Erythroblast (primary cell): ENCODE results near the gene HERC3.

Experiments
- DNase-seq, 2 experiments: peaks; one replicate each; lab custom pipeline; 2025; lab: John Stamatoyannopoulos, UW
- GATA1 ChIP-seq: IDR thresholded peaks from 2 replicates; pipeline ENCODE4 v1.6.1; 2011; ENCODE audit warnings: low read depth, mild to moderate bottlenecking, control low read depth, low read length, moderate library complexity
- POLR2A ChIP-seq: IDR thresholded peaks from 2 replicates; pipeline ENCODE4 v1.6.1; 2011; ENCODE audit warnings: mild to moderate bottlenecking, low read length

The HERC3 gene

DNA sequence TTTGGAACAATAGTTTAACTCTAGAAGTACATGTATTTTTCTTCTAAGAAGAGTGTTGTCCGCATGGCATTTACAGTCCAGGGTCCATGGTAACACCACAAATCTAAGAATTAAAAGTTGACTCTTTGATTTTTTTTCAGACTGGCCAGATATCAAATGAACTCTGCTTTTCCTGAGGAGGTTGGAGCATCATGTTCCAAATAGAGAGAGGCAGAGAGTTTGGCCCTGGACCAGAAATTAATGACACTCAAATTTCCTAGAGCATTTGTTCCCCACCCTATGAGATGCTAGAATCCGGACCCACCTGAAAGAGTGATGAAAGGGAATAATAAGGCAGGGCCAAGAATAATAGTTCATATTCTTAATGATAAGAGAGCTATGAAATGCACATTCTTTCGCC is 152.3 kb downstream of the HERC3 start:
- no peak for TF ChIP-seq POLR2A
- TF ChIP-seq GATA1 = no peak
- no peak for DNase-seq

DNA sequence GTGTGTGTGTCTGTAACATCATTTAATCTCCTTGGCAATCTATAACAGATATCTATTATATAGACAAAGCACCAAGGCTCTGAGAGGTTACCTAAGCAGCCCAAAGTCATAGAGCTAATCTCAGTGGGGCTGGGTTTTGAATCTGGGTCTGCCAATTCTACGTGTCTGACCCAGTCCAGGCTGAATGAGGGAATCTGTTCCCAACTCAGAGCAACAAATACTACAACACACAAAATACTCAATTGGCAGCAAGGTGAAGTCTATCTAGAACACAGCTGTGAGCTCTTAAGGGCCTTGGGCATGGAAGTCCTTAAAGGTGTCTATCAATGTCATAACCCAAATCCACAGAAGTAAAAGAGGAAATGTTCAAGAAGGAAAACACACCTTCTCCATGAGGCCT is 152.9 kb downstream of the HERC3 start:
- no peak for DNase-seq
- TF ChIP-seq POLR2A = no peak
- no peak for TF ChIP-seq GATA1

DNA sequence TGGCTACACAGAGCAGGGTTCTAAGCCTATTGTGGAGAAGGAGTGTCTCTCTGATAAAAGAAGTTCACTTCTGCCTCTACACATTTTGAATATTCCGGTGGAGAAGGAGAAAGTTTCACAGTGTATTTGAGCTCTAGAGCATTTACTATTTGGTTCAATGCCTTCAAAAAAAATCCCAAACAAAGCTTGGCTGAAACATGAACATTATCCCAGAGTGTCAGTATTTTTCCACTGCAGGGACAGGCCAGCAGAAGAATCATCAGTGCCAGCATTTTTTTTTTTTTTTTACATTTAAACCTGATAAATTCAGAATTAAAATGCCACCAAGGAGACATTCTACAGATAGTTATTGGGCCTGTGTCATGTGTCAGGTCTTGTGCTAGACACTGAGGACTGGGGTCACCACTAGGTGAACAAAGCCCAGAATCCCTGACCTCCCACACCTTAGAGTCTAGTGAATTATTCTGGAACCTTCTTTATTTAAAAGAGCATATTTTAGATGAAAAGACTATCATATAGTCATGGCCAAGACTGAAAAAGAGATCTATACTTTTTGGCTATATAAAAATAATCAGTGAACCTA is 153.4 kb downstream of the HERC3 start:
- DNase-seq = no peak

DNA sequence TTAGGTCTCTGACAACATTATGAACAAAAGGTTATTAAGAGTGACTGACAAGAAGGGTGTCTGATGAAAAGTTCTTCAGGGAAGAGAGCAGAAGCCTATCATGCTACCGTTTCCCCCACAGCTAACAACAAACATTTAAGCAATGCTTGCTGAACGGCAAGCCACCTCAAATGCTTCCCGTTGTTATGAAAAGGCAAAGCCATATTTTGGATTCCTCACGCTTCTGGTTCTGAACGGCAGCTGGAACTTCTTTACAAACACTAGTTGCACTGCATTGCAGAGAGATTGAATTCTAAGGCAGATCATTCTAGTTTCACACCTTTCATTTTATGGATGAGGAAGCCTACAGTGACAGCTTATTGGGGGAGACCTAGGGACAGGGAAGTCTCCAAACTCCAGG is 153.9 kb downstream of the HERC3 start:
- no peak for DNase-seq
- TF ChIP-seq POLR2A (no peak), GATA1 (no peak)

More for the DNA sequence above, 153.4 kb downstream of the HERC3 start:
- no peak for TF ChIP-seq POLR2A
- no peak for TF ChIP-seq GATA1

DNA sequence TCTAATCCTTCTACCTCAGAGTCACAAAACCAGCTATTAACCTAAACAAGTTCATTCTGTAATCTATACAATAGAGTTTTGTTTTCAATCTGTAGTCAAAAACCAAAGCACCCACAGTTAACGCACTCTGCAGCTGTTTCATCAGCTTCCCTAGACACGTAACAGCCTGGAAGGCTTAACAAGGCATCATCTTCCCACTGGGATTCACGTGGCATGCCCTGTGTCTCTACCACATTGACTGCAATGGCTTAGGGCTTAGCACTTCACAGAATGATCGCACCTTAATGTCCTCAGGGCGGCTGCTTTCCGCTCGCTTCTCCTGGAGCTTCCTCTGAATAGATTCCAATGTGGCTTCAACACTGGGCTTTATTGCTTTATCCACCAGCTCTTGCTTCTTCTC is 155.1 kb downstream of the HERC3 start:
- no peak for DNase-seq
- TF ChIP-seq POLR2A = no peak
- no peak for TF ChIP-seq GATA1

DNA sequence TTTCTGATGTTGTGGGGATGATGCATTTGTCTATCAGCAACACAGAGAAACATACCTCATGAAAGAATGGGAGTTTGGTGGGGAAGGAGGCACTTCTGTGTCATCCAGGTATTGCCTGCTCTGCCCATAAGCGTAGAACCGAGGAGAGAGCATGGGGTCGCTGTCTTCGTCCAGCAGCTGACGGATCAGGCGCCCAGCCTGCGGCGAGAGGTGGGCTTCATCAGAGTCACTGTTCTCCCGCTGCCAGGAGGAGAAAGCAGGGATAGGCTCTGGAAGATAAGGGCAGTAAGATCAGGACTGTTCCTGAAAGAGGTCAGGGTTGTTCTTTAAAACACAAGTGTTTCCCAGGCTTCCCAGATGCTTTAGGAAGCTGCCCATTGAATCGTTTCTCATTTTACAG is 158.1 kb downstream of the HERC3 start:
- no peak for DNase-seq
- no peak for TF ChIP-seq POLR2A
- TF ChIP-seq GATA1 = no peak

DNA sequence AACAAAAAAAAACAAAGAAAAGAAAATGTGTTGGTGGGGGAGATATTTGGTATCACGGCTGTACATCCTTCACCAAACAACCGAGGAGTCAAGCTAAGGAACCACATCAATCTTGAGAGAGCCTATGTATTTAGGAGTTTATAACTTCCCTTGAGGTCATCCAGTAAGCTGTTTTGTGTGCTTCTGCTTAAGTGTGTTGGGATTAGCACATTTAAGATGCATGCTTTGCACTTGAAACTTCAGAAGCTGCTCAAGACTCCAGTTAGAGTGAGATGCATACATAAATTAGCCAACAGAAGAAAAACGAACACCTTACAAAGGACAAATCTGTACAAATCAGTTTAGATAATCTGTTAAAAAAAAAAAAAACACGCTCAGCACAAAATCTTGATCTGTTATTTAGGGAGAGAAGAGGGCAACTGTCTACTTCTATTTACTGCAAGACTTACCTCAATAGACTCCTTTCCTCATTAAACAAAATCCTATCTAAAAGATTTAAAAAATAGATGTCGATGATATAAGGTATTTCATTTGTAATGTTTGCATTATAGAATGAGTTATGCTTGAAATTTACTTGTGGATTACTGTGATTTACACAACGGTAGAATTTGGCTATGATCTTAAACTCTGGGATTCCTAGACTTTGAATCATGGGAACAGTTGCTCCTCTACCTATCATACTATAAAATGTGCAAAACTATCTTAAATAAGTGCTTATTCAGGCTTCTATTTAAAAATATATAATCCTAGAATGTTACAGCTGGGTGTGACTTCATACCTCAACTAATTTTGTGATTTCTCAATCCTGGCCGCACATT is 159.2 kb downstream of the HERC3 start:
- no peak for DNase-seq
- TF ChIP-seq POLR2A (no peak), GATA1 (no peak)

DNA sequence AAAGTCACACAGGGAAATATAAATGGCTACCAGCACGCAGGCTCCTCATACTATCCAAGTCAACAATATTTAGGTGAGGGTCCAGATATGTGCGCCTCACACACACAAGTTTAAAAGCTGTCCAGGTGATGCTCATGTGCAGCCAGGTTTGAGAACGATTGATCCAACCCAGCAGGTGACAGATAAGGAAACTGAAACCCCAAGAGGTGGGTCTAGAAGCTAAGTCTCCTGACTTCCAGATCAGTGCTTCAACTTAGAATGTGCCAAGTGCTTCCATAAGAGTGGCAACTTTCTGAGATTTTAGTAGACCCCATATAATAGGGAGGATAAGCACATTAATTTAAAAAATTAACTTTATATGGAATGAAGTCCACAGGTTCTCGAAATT is 159.8 kb downstream of the HERC3 start:
- DNase-seq = no peak
- TF ChIP-seq POLR2A (no peak), GATA1 (no peak)

DNA sequence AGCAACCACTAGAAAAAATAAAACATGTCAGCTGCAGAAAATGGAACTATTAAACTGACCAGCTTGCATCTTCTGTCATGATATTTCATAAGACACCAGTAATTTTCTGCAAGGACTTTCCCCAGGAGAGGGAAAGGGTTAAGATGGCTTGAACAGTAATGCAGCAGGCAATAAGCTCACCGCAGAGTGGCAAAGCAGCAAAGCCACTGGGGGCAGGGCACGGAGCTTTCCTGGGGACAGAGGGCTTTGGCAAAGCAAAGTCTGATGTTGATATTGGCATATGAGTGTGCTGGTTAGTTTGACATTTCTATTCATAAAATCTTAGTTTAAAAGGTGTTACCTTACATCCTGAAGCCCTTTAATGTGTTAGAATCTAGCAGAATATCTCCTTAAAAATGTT is 160.5 kb downstream of the HERC3 start:
- no peak for DNase-seq

DNA sequence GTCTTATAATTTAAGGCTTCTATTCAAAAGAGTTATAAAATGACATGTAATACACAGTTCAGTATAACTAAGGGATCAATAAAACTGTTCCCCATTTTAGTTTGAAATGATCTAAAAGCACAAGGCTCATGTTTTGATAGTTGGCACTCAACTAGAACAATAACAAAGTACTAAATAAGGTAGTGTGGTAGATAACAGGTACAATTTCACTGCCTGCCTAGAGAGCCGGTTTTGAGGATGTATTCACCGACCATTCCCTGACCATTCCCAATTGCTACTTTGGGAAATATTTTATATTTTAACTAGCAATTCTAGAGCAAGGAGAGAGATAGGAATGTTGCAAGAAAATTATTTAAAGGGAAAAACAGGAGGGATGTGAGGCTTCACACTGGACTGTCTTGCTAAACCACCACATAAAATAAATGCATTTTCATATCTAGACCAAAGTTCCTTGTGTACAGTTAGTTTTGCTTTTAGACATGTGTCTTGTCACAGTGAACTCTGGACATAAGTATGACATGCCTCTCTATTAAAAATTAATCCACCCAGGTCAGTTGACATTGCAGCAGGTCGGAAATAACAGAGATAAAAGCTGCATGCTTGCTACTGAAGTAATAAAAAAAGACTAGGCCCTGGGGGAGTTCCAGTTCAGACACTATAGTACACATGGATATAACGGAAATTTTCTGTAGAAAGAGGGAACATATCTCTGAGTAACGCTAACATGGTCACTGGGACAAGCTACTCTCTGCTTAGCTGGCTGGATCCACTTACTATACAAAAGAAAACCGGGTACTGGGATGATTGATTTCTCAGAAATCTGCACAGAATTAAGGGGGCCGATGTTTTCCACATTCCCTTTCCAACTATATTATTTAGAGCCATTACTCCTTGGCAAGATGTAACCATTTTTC is 161.6 kb downstream of the HERC3 start:
- DNase-seq = no peak
- no peak for TF ChIP-seq GATA1
- no peak for TF ChIP-seq POLR2A

More for the DNA sequence above, 160.5 kb downstream of the HERC3 start:
- no peak for TF ChIP-seq GATA1
- TF ChIP-seq POLR2A = no peak

DNA sequence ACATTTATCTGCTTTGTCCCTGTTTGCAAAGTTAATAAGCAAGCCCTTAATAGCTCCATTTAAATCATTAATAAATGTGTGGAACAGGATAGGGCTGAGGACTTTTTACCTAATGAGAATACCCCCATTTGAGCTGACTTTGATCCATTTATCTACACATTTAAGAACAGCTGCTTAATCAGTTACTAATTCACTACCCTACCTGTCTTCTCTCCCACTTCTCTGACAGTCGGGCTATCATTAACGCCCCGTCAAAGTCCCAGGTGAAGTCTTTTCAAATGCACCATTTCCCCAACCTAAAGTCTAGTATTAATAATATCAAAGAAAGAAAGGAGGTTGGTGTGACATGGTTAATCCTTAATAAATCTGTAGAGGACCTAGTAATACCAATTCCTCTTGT is 162.5 kb downstream of the HERC3 start:
- no peak for DNase-seq
- TF ChIP-seq GATA1 = no peak
- no peak for TF ChIP-seq POLR2A

DNA sequence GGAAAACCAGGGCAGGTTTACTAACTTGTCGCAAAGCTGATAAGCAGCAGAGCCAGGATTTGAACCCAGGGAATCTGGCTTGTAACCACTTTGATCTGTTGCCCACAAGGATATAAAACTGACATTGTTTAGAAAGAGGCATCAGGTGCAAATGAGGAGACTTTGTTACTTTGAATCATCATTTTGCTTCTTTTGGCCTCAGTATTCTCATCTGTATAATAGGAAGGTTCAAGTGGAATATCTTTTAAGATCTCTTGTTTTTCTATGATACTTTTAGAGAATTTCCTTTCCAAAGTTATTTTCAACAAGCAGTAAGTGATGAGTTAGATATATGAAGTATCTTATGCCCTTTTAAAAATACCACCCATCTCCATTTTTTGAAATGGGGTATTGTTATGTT is 163.2 kb downstream of the HERC3 start:
- DNase-seq = no peak
- TF ChIP-seq POLR2A = no peak
- TF ChIP-seq GATA1 = no peak

DNA sequence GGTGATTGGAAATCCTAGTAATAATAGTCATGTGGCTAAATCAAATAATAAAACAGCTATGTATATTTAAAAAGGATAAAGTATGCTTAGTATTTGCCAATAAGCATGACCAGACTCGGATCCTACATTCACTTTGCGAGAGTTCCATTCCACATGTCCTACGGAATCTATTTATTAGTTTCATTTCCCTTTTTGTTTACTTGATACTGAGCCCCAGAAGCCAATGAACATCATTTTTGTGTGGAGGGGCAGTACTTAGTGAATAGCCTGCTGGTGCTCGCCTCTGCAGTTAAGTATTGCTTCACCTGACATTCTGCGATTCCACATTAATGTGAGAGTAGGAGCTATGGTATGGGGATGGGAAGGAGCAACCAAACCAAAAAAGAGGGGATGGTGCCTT is 163.9 kb downstream of the HERC3 start:
- no peak for DNase-seq

DNA sequence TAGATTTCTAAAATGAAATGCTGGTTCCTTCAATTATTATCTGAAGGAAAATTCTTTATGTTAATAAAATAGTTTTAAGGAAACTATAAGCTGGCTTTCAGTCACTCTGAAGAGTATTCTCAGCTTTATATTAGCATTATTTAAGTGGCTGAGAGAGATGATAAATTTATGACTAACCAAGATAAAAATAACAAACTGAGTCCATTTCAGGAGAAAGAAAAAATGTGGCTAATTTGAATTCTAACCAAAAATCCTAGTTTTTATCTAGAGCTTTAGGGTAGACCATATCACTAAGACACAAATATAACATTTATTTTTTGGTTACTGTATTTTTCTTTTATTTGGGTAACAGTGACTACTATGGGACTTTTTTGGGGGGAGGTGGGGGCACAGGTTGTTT is 164.8 kb downstream of the HERC3 start:
- DNase-seq = no peak

More for the DNA sequence above, 163.9 kb downstream of the HERC3 start:
- TF ChIP-seq POLR2A (no peak), GATA1 (no peak)

More for the DNA sequence above, 164.8 kb downstream of the HERC3 start:
- no peak for TF ChIP-seq POLR2A
- no peak for TF ChIP-seq GATA1
